Measurements from ENCODE around the gene SLC7A6. TPM values are rescaled to one million over a fixed set of nuclear protein-coding genes. Genes with fewer than 3 reads are reported as not detected.

The SLC7A6 gene
- total and polyA plus RNA-seq, 2 of the 8 experiments (the other 6 are each of a cell fraction or from before 2014, with no cell fraction given): 28.0 to 37.8 TPM

- TF ChIP-seq SP4 (IDR thresholded peaks at IDR 0.05; ENCODE audit: low read length): no peak
- no peak for TF ChIP-seq POU5F1 (IDR thresholded peaks at IDR 0.05; ENCODE audit: low read depth, low read length)
These were observed 8.3 kb downstream of the SLC7A6 start (continued) for GRCh38 chr16:68272507-68273209.
